Measurements from ENCODE around the gene NRXN3.

DNA sequence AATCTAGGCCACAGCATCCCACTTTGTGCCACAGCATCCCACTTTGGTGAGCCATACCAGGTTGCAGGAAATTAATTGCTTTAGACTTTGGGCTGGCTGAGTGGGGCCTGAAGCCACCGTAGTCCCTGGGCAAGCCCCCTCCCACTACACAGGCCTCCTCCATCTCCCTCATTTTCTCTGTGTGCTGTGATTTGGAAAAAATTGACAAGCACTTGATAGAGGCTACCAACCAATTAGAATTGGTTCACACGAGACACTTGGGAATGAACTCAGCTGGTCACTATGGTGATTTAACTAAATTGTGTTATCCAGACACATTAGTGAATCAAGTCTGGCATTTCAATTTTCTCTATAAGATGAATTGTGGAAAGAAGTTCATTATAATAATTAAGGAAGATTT is 1560.0 kb downstream of the NRXN3 start:
- TF ChIP-seq, protein P1, sequence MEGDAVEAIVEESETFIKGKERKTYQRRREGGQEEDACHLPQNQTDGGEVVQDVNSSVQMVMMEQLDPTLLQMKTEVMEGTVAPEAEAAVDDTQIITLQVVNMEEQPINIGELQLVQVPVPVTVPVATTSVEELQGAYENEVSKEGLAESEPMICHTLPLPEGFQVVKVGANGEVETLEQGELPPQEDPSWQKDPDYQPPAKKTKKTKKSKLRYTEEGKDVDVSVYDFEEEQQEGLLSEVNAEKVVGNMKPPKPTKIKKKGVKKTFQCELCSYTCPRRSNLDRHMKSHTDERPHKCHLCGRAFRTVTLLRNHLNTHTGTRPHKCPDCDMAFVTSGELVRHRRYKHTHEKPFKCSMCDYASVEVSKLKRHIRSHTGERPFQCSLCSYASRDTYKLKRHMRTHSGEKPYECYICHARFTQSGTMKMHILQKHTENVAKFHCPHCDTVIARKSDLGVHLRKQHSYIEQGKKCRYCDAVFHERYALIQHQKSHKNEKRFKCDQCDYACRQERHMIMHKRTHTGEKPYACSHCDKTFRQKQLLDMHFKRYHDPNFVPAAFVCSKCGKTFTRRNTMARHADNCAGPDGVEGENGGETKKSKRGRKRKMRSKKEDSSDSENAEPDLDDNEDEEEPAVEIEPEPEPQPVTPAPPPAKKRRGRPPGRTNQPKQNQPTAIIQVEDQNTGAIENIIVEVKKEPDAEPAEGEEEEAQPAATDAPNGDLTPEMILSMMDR (conservative IDR thresholded peaks at IDR 0.05), result no peak
- no peak for TF ChIP-seq EZH2 (IDR thresholded peaks at IDR 0.05; ENCODE audit: low read depth)

Measured in PC-9 (cell line).